GM10847 (cell line): ENCODE data around the gene RALGDS.
A peak's percentile ranks its signal among the peaks of the same experiment; 100 is the strongest.

Experiments used
- POLR2A ChIP-seq: IDR thresholded peaks from 2 replicates; pipeline ENCODE4 v1.6.1; 2011; ENCODE audit not compliant: insufficient read length; ENCODE audit errors: extremely low read depth

RALGDS gene

GRCh38 chr9:133121198-133121914 lies at the start of gene RALGDS:
TSS of gene RALGDS (minus strand) at chr9:133121240. CDS start at chr9:133121154, 86 bp downstream.
- TF ChIP-seq POLR2A, result no peak

- TF ChIP-seq POLR2A, result no peak
These were observed 49.7 kb upstream of the RALGDS start for GRCh38 chr9:133170716-133171115.

DNA sequence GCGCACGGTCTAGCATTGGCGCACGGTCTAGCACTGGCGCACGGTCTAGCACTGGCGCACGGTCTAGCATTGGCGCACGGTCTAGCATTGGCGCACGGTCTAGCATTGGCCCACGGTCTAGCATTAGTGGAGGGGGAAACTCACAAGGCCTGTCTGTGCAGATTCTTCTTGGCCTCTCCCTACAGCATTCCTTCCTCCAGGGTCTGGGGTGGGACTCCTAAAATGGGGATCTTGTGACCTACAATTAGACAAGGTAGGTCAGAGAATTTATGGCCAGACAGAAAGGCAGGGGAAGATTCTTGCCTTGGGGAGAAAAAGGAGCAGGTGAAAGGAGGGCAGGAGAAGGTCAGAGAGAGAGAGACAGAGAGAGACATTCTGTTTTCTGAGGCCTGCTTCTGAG lies 48.1 kb upstream of the RALGDS start:
- no peak for TF ChIP-seq POLR2A

DNA sequence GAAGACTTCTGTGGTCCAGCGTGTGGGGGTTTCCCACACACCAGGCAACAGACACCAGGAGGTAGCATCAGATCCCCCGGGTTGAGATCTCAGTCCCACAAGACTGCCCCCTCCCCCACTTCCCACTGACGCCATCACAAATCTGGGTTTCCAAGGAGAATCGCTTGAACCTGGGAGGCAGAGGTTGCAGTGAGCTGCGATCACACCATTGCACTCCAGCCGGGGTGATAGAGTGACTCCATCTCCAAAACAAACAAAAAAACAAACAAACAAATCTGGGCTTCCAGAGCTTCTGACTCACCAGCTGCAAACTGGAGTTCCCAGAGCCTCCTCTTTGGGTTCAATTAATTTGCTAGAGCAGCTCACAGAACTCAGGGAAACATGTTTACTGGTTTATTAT lies 47.4 kb upstream of the RALGDS start:
- no peak for TF ChIP-seq POLR2A

DNA sequence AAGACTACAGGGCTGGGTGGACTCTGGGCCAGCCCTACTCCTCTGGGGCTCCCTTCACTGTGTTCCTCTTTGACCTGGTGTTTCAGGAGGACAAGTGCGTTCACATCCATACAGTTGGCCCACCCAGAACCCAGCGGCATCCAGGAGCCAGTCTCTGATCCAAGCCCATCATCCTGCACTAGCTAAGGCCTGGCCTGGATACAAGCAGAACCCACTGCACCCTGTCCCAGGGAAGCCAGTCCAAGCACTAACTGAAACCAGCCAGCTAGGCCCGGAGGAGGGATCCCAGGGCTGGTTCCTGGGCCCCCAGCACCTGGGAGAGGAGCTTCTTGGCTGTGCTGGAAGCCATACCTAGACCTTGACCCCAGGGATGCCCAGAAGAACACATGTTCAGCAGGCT lies 46.7 kb upstream of the RALGDS start:
- TF ChIP-seq POLR2A, result no peak

- TF ChIP-seq POLR2A, result no peak
These were observed 46.2 kb upstream of the RALGDS start for GRCh38 chr9:133167096-133167730.

DNA sequence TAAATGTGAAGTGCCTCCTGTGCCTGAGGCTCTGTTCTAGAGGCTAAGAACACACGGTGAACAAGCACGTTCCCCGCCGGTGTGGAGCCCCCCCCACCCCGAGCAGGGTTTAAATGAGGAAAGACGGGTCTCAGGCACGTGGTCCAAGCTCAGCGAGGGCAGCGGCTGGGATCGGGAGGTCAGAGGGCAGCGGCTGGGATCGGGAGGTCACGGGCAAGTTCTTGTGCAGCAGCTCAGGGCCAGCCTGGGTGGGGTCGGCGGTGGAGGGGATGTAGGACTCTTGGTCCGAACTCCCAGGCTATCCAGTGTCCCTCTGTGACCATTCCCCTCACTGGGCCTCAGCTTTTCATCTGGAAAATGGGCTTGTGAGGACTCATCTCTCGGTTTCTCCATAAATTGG lies 45.4 kb upstream of the RALGDS start:
- no peak for TF ChIP-seq POLR2A

GRCh38 chr9:133165452-133165730 lies 44.4 kb upstream of the RALGDS start:
- no peak for TF ChIP-seq POLR2A

GRCh38 chr9:133164191-133164590 lies 43.2 kb upstream of the RALGDS start:
- TF ChIP-seq POLR2A, result no peak

DNA sequence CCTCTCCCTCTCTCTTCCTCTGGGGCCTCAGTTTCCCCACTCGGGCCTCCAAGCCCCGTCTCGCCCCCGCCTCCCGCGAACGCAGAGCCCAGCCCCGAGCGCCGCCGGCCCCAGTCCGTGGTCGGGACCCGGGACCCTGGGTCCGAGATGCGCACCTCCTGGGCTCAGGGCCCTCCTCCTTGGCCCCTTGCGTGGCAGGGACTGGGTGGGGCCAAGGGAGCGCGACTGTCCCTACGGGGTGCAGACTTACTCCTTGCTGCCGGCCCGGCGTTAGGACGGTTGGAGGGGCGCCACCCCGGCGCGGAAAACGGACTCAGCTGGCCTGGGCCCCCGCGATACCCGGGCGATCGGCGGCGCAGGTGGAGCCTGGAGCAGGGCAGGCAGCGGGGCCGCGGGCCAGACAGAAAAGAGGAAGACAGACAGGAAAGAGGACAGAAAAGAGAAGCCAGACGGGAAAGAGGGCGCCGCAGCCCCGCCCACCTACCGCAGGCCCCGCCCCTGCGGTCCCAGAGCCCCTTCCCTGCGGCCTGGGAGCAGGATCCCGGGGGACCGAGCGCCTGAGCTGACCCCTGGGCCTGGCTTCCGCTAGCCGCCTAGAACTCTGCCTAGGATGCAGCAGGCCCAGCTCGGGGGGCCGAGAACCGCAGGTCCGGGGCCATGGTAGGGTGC lies 42.6 kb upstream of the RALGDS start, which contains the start of gene GBGT1:
GBGT1 (minus strand) TSS at position 411 of the 669 bp plus-strand sequence. CDS start 1,502 bp downstream, outside the sequence.
- TF ChIP-seq POLR2A, result peak; percentile 40

- TF ChIP-seq POLR2A, result no peak
These were observed 41.9 kb upstream of the RALGDS start for GRCh38 chr9:133162861-133163503.

- TF ChIP-seq POLR2A, result no peak
These were observed 40.5 kb upstream of the RALGDS start for GRCh38 chr9:133161547-133161950.

GRCh38 chr9:133160742-133161546 lies 39.9 kb upstream of the RALGDS start:
- no peak for TF ChIP-seq POLR2A

GRCh38 chr9:133158695-133159094 lies 37.7 kb upstream of the RALGDS start:
- no peak for TF ChIP-seq POLR2A

DNA sequence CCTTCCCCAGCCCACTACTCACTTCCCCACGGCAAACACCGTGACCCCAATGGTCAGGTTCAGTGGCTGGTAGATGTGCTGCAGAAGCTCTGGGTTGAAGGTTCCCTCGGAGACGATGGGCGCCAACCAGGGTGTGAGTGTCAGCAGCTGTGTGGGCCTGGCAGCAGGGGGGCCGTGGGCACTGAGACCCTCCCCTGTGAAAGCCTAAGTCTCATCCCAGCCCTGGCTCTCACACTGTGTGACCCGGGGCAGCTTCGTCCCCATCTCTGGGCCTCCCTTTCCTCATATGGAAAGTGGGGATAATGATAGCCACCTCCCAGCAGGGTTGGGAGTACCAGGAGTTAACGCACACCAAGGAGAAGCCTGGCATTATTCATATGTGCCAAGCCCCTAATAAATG lies 34.1 kb upstream of the RALGDS start:
- no peak for TF ChIP-seq POLR2A

DNA sequence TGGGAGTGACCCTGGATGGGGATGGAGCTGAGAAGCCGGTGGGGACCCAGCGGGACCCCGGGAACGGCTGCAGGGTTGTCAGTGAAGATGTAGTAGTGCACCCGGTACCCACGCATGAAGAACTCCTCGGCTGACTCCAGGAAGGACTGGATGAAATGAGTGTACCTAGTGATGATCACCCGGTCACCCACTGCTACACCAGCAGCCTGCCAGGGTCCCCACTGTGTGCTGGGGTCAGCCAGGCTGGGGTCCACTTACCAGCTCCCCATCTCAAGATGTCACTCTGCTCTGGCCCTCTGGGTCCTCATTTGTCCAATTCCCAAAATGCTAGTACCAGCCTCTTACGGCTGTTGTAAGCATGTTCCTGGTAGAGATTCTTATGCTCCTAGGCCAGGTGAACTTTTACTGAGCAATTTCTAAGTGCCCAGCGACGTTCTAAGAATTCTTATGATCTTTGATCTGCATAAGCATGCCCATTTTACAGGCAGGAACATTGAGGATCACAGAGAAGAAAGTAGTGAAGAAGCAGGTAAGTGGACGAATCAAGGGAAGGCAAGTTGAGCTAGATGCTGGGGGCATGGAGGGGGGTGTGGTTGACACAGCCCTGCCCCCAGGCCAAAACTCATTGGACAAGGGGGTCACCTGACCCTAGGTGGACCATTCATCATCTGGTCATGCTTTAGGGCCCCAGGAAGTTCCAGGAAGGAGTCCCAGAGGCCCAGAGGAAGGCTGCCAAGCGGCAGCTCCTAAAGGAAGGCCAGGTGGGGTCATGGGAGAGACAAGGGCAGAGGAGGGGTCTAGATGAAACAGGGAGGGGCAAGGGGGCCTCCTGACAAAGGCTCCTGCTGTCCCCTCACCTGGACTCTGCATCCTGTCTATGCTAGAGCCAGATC lies 33.3 kb upstream of the RALGDS start:
- TF ChIP-seq POLR2A, result no peak
